GM21360 (cell line): Measurements from ENCODE around the gene C1QTNF3.

ENCODE experiments used
- ATAC-seq: cut with Tn5 transposase; IDR thresholded peaks from one replicate; pipeline ENCODE4 v1.9.1; 2021; ENCODE audit warnings: mild to moderate bottlenecking, moderate library complexity; ENCODE audit not compliant: unreplicated experiment

The C1QTNF3 gene

GRCh38 chr5:34002629-34003328 lies 40.2 kb downstream of the C1QTNF3 start:
- no peak for ATAC-seq

GRCh38 chr5:34001241-34001841 lies 41.7 kb downstream of the C1QTNF3 start:
- ATAC-seq = no peak

- no peak for ATAC-seq
These were observed 43.0 kb downstream of the C1QTNF3 start for GRCh38 chr5:33999978-34000377.

- peak; percentile 70 for ATAC-seq
These were observed 45.6 kb downstream of the C1QTNF3 start for GRCh38 chr5:33997331-33997983.

GRCh38 chr5:33995865-33996264 lies 47.1 kb downstream of the C1QTNF3 start:
- ATAC-seq = no peak

- ATAC-seq = no peak
These were observed 48.2 kb downstream of the C1QTNF3 start for GRCh38 chr5:33994845-33995244.

- ATAC-seq = no peak
These were observed 50.1 kb downstream of the C1QTNF3 start for GRCh38 chr5:33992864-33993263.

- ATAC-seq = no peak
These were observed 57.6 kb downstream of the C1QTNF3 start for GRCh38 chr5:33985447-33985846.

- ATAC-seq = no peak
These were observed 58.3 kb downstream of the C1QTNF3 start, which contains the start of gene SLC45A2 for GRCh38 chr5:33984671-33985124. TSS of gene SLC45A2 (minus strand) at chr5:33984693. CDS start at chr5:33984583, 110 bp downstream.

GRCh38 chr5:33984178-33984577 lies 58.8 kb downstream of the C1QTNF3 start:
- ATAC-seq = no peak

GRCh38 chr5:33981408-33982162 lies 61.4 kb downstream of the C1QTNF3 start:
- no peak for ATAC-seq

GRCh38 chr5:33980030-33980429 lies 63.0 kb downstream of the C1QTNF3 start:
- no peak for ATAC-seq

- no peak for ATAC-seq
These were observed 64.7 kb downstream of the C1QTNF3 start for GRCh38 chr5:33978306-33978705.

- ATAC-seq = no peak
These were observed 66.7 kb downstream of the C1QTNF3 start for GRCh38 chr5:33976307-33976706.

GRCh38 chr5:33975852-33976251 lies 67.2 kb downstream of the C1QTNF3 start:
- no peak for ATAC-seq

GRCh38 chr5:33973271-33973670 lies 69.7 kb downstream of the C1QTNF3 start:
- ATAC-seq = peak; percentile 59

- ATAC-seq = peak; percentile 67
These were observed 73.2 kb downstream of the C1QTNF3 start for GRCh38 chr5:33969572-33970452.

- no peak for ATAC-seq
These were observed 74.6 kb downstream of the C1QTNF3 start for GRCh38 chr5:33968211-33969005.
